PC-9 (cell line): ENCODE data around the gene BPI.

Source experiments
- EZH2 ChIP-seq: fragments of 200-600 bp; sonication (generic); IDR thresholded peaks from 2 replicates; pipeline ENCODE4 v1.8.0; 2017; ENCODE audit warnings: antibody characterized with exemption, low read depth
- TF ChIP-seq, protein P1 (sequence below): fragments of 200-600 bp; sonication (generic); conservative IDR thresholded peaks from 2 replicates; pipeline ENCODE4 v1.6.1; 2017; ENCODE audit warnings: mixed run types, antibody characterized with exemption, mild to moderate bottlenecking, moderate library complexity

DNA sequence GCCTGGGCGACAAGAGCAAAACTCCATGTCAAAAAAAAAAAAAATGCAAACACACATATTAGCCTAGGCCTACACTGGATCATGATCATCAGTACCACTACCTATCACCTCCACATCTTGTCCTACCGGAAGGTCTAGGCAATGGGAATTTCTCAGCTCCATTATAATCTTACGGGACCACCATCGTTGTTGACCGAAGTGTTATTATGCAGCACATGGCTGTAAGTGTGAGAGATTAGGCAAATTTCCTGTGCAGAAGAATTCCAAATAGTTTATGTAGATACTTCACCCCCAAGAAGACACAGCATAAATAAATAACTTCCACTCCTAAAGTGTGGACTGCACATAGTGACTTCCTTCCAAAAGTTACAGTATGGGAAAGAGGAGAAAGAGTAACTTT is 26.7 kb upstream of the BPI start:
- TF ChIP-seq, protein P1, sequence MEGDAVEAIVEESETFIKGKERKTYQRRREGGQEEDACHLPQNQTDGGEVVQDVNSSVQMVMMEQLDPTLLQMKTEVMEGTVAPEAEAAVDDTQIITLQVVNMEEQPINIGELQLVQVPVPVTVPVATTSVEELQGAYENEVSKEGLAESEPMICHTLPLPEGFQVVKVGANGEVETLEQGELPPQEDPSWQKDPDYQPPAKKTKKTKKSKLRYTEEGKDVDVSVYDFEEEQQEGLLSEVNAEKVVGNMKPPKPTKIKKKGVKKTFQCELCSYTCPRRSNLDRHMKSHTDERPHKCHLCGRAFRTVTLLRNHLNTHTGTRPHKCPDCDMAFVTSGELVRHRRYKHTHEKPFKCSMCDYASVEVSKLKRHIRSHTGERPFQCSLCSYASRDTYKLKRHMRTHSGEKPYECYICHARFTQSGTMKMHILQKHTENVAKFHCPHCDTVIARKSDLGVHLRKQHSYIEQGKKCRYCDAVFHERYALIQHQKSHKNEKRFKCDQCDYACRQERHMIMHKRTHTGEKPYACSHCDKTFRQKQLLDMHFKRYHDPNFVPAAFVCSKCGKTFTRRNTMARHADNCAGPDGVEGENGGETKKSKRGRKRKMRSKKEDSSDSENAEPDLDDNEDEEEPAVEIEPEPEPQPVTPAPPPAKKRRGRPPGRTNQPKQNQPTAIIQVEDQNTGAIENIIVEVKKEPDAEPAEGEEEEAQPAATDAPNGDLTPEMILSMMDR = no peak
- no peak for TF ChIP-seq EZH2
